Dermis microvascular lymphatic vessel endothelial cell (primary cell): ENCODE data around the gene CDC42BPA. TPM values are rescaled to one million over a fixed set of nuclear protein-coding genes. Genes with fewer than 3 reads are reported as not detected.

ENCODE experiments used
- DNase-seq, 2 donors: peaks; one replicate each; pipeline versions ENCODE4 v3.0.0 to v3.0.0-alpha.2; 2010; ENCODE audit warnings: low read depth in 2 of 2
- total RNA-seq: library from RNA; depleted of rRNA; stranded (reverse); fragments of >200 nt; gene quantifications from 2 replicates; pipeline ENCODE4 v1.2.1, GENCODE V29; 2014

CDC42BPA gene
- total RNA-seq, 1 donor from 2014 or later: 53.0 TPM

DNA sequence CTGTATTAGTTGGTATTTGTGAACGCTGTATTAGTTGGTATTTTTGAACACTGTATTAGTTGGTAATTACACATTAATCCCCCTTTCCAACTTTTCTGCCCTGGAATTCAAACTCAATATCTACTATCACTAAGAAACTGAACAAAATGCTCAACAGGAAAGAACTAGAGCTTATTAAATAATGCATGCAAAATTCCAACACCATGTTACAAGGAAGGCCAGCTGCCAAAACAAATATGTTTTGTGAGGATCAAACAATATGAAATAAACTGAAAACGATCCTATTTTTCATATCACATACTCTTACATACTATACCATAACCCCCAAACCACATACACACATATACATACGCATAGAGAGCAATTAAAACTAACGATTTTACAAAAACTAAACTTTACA, 104.9 kb downstream of the CDC42BPA start:
- DNase-seq: peak; percentile 3 to 51

DNA sequence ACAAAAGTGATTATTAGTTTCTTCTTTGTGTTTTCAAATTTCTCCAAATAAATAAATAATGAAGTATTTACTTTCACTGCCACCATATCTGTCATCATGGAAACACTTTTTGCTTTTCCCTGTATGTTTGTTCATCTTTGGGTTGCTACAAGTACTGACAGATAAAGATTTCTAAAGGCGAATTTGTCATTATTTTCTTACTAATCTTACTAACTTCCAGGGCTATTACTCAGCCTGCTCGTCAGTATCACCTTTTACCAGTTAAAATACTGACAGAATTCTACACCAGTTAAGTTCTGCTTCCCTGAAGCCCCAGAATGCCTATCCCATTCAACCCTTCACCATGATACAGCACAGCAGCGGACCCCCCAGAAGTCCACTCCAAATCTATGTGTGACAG, 106.1 kb downstream of the CDC42BPA start:
- no peak for DNase-seq

DNA sequence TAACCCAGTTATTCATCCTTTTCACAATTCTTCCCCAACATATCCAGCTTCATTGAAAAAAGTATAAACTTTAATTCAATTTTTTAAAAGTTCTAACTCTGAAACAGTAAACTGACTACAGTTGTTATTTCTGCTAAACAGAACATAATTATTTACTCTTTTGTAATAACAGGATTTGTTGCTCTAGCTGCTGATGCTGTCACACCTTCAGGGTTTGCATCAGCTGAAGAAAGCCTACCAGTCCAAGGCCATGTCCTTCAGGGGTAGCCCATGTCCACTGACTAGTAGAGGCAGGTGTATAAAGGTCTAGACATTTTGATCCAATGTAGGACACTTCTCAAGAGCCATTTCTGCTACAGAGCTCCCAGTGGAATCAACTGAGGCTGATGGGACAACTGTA, 107.7 kb downstream of the CDC42BPA start:
- no peak for DNase-seq

DNA sequence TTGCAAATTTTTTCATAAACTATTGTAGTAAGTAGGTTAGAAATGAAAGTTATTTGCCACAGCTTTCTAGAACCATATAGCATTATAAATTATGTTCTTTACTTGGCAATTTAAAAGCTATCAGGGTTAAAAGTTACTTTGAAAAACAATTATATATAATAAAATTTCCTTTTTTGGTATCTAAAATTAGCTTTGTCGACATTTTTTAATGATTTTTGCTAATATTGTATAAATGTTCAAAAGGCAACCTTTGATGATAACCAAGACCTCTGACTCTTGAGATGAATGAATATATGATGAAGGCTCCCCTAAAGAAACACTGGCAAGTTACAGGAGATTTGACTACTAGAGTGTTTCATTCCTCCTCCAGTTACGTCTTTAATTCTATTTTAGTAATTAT, 121.2 kb downstream of the CDC42BPA start:
- DNase-seq: no peak

DNA sequence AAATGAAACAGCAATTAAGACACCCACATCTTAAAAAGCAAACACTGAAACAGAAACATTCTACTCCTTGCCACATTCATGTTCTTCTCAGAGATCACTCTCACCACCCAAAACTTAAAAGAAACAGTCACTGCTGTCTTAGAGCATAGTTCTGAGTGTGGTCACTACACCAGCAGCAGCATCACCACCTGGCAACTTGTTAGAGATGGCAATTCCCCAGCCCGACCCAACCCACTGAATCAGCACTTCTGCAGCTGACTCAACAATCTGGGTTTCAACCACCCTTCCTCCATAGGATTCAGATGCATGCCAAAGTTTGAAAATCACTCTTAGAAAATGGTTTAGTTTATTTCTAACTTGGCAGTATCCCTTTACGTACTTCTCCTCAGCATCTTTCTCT, 126.1 kb downstream of the CDC42BPA start:
- DNase-seq: peak; percentile 3 to 44

DNA sequence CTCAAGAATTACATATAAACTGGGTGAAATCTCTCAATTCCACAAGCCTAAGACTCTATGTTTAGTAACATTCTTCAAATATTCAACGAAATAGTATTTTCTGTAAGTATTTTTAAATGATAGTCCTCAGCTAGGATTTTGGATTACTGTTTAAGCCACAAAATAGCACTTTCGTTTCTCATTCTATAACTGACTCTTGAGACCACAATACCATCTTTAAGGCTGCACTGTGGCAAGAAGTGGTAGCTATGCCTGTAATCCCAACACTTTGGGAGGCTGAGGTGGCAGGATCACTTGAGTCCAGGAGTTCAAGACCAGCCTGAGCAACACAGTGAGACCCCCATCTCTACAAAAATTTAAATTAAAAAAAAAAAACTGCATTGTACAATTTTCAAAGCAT, 126.7 kb downstream of the CDC42BPA start:
- no peak for DNase-seq

DNA sequence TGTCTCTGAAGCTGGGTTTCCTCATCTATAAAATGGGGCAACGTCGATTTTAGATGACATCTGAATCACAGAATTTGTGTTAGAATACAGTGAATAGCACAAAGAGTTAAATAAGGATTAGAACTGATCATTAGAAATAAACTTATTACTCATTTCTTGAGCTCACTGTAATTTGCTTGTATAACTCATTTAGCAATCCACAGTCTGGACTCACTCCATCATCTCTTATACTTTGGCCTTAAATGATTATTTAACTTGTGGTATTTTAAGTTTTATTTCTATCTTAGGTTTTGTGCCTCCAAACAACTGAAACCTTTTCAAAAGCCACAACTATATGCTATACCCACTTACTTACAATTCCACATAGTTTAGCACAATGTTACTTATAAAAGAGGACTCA, 128.0 kb downstream of the CDC42BPA start:
- DNase-seq: no peak

DNA sequence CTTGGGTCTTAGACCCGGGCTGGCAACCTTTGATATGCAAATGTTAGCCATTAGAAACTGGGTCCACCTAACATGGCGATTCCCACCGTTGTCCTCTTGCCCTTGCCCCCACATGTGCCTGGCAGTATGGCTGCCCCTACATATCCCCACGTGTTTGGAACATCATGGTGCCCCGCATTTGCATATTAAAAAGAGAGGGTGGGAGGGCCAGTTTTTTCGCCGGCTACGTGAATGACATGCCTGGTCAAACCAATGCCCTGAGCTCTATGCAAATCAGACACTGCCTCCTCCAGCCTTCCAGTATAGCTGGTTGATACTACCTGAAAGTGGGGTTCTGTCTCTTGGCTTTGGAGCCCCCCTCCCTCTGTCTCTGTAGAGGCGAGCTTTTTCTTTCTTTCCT, 133.0 kb downstream of the CDC42BPA start:
- no peak for DNase-seq

DNA sequence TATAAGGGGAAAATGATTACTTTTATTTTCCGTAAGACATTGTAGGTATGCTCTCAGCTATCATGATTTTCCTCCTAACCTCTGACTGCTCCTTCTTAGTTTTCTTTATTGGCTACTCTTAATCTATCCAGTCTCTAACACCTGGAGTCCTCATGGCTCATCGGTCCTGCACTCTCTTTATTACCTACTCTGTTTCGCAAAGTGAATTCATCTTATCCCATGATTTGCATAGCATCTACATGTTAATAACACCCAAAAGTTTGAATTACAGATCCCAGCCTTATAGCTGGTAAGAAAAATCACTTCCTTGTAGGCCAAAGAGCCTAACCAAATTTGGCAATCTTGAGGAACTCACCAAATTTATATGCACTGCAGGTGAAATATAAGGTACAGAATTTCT, 136.3 kb downstream of the CDC42BPA start:
- no peak for DNase-seq

DNA sequence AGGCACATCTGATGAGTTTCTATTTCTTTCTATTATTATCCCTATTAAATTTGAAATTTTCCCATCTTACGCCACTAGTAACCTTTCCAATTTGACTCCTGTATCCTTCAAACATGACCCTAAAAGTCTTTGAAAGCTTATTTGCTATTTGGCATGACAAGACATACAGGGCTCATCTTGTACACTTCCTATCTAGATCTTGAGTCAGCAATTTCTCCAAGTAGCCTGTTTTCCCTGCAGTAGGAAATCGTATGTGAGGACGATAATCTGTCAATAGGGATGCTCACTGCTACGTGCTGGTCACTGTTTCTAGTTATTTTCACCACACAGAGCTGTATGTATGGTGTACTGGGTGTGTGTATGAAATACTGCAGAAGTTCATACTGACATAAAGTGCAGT, 142.7 kb downstream of the CDC42BPA start:
- no peak for DNase-seq

DNA sequence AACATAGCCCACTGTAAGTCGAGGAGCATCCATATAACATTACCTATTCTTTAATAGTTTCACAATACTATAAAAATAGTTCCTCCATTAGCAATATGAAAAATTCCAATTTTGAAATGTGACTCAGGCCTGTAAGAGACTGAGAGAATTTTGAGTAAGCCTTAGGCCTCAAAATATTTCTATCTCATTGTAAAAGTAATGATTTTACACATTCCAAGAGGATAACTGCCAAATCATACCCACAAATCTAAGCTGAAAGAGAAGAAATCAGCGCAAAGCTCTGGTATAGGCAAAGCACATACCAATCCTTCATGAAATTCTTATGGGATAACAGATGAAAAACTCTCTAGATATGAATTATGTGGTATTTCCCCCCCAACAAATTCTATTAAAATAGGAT, 144.1 kb downstream of the CDC42BPA start:
- DNase-seq: no peak

DNA sequence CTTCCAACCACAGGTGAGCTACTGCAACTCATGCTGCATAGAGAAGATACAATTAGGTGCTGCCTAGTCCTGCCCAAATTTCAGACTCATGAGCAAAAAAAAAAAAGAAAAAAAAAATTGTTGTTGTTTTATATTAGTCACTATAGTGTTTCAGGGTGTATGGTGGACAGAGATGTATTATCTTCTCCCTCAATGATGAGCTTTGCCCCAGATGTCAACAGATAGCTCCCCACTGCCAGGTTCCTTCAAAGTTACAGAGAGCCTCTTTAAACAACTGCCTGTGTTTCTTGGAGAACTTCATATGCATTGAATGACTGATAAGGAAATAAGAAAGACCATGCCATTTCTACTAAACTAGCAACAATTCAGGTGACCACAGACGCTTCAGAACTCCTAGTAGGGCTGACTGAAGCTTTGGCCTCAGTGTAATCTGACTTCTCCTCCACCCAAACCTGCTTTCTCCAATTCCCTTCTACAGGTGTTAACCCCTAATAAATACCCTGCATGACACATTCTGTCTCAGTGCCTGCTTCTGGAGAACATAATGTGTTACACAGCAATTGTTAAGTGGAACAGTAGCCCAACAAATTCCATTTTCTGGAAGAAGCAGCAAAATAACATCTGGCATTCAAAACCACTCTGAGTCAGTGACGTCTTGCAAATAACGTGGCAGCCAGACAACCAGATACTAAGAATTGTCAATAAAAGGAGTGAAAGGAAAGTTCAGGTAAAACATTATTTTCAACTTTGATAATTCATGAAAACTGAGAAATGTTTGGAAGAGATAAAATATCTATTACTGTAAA, 147.7 kb downstream of the CDC42BPA start:
- no peak for DNase-seq

DNA sequence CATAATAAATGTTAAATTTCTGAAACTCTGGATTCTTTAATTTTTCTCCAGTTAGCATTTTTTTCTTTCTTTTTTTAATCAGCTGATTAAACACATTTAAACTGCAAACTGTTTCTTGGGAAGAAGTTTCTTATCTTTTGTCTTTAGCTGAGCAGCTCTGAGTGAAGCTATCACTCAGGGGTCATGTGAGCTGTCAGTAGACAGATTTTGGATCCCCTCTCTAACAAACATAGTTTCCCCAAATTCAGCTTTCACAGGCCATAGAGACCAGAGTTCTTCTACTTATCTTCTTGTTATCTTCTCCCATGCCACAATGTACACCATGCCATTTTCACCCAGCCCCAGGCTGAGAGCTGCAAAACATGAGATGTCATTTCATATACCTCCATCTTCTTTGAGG, 148.9 kb downstream of the CDC42BPA start:
- no peak for DNase-seq

DNA sequence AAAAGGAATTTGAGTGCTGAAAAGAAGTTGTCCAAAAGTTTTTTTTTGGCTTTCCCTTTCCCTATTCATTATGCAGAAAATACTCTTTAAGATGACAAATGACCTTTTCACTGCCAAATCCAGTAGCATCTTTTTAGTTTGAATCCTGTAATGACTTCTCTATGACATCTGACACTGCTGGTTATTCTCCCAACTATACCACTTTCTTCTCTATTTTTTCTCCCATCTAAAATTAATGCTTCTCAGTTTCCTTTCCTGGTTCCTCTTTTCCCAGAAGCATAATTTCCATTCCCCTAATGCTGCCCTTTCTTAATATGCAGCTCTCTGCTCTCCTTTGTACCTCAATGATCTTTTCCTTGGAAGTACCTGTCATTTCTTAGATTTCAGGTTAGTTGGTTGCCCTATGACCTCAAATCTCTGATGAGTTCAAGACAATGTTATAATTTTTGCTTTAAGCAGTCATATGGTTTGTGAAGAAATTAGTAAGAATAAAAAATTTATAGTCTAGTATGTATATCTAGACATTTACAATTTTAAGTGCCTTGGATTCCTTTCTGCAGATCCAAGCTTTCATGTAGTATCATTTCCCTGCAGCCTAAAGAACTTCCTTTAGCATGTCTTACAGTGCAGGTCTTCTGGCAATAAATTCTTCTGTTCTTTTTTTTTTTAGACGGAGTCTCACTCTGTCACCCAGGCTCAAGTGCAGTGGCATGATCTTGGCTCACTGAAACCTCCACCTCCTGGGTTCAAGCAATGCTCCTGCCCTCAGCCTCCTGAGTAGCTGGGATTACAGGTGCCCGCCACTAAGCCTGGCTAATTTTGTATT, 150.8 kb downstream of the CDC42BPA start:
- no peak for DNase-seq

DNA sequence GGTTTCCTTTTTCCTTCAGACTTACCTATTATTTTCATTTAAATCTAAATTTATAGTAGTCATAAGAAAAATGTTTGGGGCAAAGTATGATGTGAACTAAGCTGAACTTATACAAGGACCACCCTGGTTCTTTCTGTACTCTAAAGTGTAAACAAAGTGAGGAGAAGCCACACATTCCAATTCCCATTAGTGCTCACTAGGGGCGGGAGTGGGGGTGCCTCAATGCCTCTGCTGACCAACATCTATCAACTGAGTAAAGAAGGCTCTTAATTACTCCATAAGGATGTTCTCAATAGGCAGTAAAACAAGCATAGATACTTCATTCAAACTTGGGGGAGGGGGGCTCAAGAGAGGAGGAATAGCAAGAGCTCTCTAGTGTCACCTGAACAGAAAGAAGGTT, 151.7 kb downstream of the CDC42BPA start:
- no peak for DNase-seq

DNA sequence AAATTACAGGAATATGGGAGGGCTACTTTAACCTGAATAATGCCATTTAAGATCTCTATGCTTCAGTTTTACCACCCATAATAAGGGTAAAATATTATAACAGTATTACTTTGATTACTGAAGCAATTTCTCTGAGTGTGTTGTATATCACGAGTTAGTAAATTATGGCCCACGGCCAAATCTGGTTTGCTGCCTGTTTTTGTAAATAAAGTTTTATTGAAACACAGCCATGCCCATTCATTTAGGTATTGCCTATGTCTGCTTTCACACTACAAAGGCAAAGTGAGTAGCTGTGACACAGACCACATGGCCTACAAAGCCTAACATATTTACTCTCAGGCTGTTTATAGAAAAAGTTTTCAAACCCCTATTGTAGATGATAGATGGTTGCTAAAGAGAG, 156.8 kb downstream of the CDC42BPA start:
- DNase-seq: no peak

DNA sequence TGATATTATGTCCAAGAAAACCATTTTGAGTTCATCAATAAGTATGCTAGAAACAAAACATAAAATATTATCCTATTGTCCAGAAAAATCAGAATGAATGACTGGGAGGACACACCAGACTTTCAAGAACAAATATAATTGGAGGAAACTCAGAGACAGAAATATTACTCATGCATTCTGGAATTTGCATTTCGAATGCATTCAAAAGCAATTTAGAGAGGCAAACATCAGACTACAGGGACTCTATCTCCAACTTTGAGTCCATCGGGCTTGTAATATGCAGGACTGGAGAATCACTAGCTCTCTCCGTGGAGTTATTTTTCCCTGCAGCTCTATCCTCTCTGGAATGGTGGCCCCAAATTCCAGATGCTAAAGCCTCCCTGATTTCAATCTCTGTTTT, 161.8 kb downstream of the CDC42BPA start:
- DNase-seq: no peak

DNA sequence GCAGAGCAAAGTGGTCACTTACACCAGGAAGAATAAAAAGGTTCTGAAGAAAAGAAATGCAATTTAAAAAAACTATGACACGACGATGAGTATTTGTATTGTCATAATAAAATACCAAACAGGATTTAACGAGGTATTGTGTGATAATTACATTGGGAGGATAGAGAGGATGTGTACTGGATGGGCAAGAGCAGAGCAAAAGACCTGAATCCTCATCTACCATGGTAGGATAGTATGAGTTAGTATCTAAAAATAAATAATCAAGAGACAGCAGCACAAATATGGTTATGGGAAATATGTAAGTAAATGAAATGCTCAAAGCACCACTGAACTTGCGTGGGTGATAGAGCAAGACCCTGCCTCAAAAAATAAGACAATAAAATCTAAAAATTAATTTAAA, 162.6 kb downstream of the CDC42BPA start:
- DNase-seq: no peak

DNA sequence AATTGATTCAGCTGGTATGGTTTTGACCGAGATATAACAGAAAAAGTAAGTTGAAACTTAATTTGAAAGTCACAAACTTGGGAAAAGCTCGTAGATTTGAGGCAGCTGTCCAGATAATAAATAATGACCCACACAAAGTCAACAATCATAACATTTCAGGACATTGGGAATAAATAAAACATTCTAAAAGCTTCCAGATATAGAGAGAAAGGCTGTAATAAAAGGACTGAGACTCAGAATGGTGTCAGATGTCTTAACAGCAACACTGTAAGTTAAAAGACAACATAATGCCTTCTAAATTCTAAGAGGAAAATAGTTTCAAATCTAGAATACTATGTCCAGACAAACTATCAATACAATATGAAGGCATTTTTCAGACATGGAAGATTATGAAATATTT, 163.3 kb downstream of the CDC42BPA start:
- DNase-seq: no peak

DNA sequence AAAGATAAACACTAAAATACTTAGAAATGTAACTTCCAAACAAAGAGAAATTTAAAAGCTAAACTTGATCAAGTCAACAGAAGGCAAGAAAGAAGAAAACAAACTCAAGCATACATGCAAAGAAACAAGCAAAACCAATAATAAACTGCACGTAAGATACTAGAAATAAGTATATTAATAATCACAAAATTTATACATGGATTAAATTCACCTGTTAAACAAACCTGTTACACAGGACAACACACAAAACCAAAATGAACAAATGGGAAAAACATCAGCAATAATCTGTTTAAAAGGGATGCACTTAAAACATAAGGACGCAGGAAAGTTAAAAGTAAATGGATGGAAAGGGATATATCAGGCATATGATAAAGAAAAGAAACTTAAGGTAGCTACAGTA, 165.8 kb downstream of the CDC42BPA start:
- no peak for DNase-seq

DNA sequence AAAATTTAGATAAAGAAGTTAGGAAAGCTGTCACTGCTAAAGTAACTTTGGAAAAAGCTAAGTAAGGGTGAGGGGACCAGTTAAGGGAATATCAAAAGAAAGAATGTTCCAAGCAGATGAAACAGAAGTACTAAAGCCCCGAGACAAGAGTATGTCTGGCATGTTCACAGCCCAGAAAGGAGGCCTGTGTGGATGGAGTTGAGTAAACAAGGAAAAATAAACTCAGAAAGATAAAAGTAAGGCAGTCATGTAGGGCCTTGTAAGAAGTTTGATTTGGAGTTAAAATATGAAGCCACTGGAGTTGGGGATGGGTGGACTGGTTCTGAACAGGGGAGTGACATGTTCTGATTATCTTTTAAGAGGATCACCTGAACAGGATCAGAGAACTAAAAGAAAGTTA, 177.9 kb downstream of the CDC42BPA start:
- DNase-seq: no peak

DNA sequence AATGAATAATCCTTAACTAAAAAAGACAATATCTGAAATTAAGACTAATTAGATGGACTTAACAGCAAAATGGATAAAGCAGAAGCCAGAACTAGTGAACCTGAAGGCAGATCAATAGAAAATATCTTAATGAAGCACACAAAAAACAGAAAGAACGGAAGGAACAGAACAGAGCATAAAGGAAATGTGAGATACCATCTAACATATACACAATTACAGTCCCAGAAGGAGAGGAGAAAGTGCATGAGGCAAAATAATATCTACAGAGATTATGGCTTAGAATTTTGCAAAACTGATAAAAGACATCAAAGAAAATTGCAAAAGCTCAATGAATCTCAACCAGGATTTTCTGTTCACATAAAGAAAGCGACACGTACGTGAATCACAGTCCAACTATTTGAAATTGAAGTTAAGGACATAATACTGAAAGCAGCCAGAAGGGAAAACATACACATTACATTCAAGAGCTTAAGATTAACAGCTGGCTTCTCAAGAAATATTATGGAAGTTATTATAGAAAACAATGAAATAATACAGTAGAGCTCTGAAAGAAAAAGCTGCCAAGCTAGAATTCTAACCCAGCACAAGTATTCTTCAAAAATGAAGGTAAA, 182.0 kb downstream of the CDC42BPA start:
- DNase-seq: peak in 1 of 2 donors; percentile 21
